ENCODE measurements around the gene TICRR.
A peak's percentile ranks its signal among the peaks of the same experiment; 100 is the strongest.

TICRR gene

GRCh38 chr15:89654847-89655805, 79.9 kb downstream of the TICRR start, which contains the start of gene KIF7:
KIF7 (minus strand) TSS chr15:89655467; CDS start chr15:89652930, 2,537 bp downstream.
- ChIA-PET POLR2A (ENCODE audit: low non-redundant PET) (no interaction called here), CTCF (interaction anchor here (0.6 kb wide), 2 partner anchors 10 to 94 kb away, joined by 3 read pairs; no protein-coding TSS in a partner anchor)
- peak; percentile 54 for DNase-seq (ENCODE audit: low spot score)
- H3K27ac ChIP-seq, result peak within 1 kb of the TSS; percentile 37
- no peak for TF ChIP-seq CTCF (conservative IDR thresholded peaks at IDR 0.05; ENCODE audit: low read depth)

GRCh38 chr15:89656116-89656815, 81.0 kb downstream of the TICRR start:
- ChIA-PET CTCF (no interaction called here), POLR2A (ENCODE audit: low non-redundant PET) (no interaction called here)
- DNase-seq (ENCODE audit: low spot score), result no peak
- no peak for TF ChIP-seq CTCF (conservative IDR thresholded peaks at IDR 0.05; ENCODE audit: low read depth)
- no peak overlapping the region for H3K27ac ChIP-seq

- H3K27ac ChIP-seq, result no peak overlapping the region
- CTCF ChIA-PET, result interaction anchor here (0.6 to 1.5 kb wide), 4 partner anchors 10 to 245 kb away, joined by 3 to 4 read pairs (median 4); no protein-coding TSS in a partner anchor
- POLR2A ChIA-PET (ENCODE audit: low non-redundant PET), result no interaction called here
- TF ChIP-seq CTCF (conservative IDR thresholded peaks at IDR 0.05; ENCODE audit: low read depth), result no peak
- no peak for DNase-seq (ENCODE audit: low spot score)
Measured at GRCh38 chr15:89657686-89658200, 82.5 kb downstream of the TICRR start.

GRCh38 chr15:89659295-89659694, 84.0 kb downstream of the TICRR start:
- no peak for TF ChIP-seq CTCF (conservative IDR thresholded peaks at IDR 0.05; ENCODE audit: low read depth)
- CTCF ChIA-PET, result no interaction called here
- POLR2A ChIA-PET (ENCODE audit: low non-redundant PET), result no interaction called here
- DNase-seq (ENCODE audit: low spot score), result no peak
- H3K27ac ChIP-seq, result no peak overlapping the region

- H3K27ac ChIP-seq, result no peak overlapping the region
- DNase-seq (ENCODE audit: low spot score), result no peak
- CTCF ChIA-PET, result interaction anchor here (0.6 kb wide), 1 partner anchor 834 kb away, joined by 4 read pairs; no protein-coding TSS in a partner anchor
- no peak for TF ChIP-seq CTCF (conservative IDR thresholded peaks at IDR 0.05; ENCODE audit: low read depth)
- POLR2A ChIA-PET (ENCODE audit: low non-redundant PET), result no interaction called here
Measured at GRCh38 chr15:89660556-89660955, 85.3 kb downstream of the TICRR start.

Data from RWPE1 (cell line).